ENCODE results near the gene DCDC1. TPM values are rescaled to one million over a fixed set of nuclear protein-coding genes. Genes with fewer than 3 reads are reported as not detected.

DCDC1 gene
- polyA plus RNA-seq, 3 donors = 0.03 TPM; not detected in 2

DNA sequence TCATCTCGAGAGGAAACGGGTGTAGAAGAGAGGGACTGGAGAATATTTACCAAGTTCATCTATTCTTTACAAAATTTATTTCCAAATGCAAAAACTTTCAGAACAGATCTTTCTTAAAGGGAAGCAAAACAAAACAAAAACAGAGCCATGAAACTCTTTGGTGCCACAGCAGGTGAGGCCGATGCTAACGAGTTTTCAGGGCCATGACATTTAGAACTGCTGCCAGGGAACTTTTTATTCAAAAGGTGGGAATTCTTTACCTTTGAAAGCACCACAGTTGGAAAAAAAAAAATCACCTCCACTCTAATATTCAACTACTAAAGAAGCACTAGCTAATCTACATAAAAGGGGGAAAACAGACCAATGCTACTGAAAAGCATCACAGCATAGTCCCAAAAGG, 230.1 kb downstream of the DCDC1 start:
- H3K79me2 ChIP-seq (ENCODE audit: insufficient read depth, low read length) = no peaks in the 10 kb centered on the region
- WGBS (ENCODE audit: insufficient coverage) = 83% methylated on average over 2 of the region's 4 CpGs
- Mint-ChIP-seq H3K4me3 (no peak overlapping the region), H3K9me3 (no peaks in the 10 kb centered on the region), H3K27me3 (ENCODE audit: low read depth in 3 of 3) (peaks cover 0 to 3% (median 0%) of the 10 kb centered on the region in 3 donors), H3K27ac (no peak overlapping the region), H3K4me1 (no peaks in the 10 kb centered on the region), H3K36me3 (no peaks in the 10 kb centered on the region)
- H3K9me3 ChIP-seq (replicated peaks in 1 of 2; ENCODE audit: control insufficient read depth in 1 of 2, insufficient read depth in 1 of 2, low read length in 2 of 2) = no peaks in the 10 kb centered on the region
- TF ChIP-seq, protein P1, sequence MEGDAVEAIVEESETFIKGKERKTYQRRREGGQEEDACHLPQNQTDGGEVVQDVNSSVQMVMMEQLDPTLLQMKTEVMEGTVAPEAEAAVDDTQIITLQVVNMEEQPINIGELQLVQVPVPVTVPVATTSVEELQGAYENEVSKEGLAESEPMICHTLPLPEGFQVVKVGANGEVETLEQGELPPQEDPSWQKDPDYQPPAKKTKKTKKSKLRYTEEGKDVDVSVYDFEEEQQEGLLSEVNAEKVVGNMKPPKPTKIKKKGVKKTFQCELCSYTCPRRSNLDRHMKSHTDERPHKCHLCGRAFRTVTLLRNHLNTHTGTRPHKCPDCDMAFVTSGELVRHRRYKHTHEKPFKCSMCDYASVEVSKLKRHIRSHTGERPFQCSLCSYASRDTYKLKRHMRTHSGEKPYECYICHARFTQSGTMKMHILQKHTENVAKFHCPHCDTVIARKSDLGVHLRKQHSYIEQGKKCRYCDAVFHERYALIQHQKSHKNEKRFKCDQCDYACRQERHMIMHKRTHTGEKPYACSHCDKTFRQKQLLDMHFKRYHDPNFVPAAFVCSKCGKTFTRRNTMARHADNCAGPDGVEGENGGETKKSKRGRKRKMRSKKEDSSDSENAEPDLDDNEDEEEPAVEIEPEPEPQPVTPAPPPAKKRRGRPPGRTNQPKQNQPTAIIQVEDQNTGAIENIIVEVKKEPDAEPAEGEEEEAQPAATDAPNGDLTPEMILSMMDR (IDR thresholded peaks at IDR 0.05) = no peak
- H3K4me1 ChIP-seq (ENCODE audit: control insufficient read depth in 1 of 2, insufficient read depth in 2 of 2, low read length in 2 of 2) = no peaks in the 10 kb centered on the region
- H3K27me3 ChIP-seq (ENCODE audit: control insufficient read depth in 2 of 2, insufficient read depth in 2 of 2, low read length in 2 of 2) = no peaks in the 10 kb centered on the region
- H3K9ac ChIP-seq (ENCODE audit: insufficient read depth, low read length, poor library complexity, severe bottlenecking) = no peak overlapping the region
- no peaks in the 10 kb centered on the region for H4K20me1 ChIP-seq (ENCODE audit: insufficient read depth, low read length)
- H3K4me3 ChIP-seq (replicated peaks in 1 of 3; ENCODE audit: low read depth in 2 of 3, low read length in 3 of 3) = no peak overlapping the region
- intact Hi-C loops (cut with micrococcal nuclease) = no loop called here
- no peak overlapping the region for H3K4me2 ChIP-seq (replicated peaks; ENCODE audit: extremely low read depth, low read length, poor library complexity, severe bottlenecking)
- DNase-seq = no peak
- no peak overlapping the region for H3K27ac ChIP-seq (ENCODE audit: low read depth in 1 of 2, low read length in 2 of 2)
- H2AFZ ChIP-seq (ENCODE audit: insufficient read depth, low read depth, low read length, poor library complexity, severe bottlenecking) = no peak overlapping the region
- H3K36me3 ChIP-seq (replicated peaks in 1 of 2; ENCODE audit: control insufficient read depth in 1 of 2, insufficient read depth in 2 of 2, low read length in 2 of 2) = no peaks in the 10 kb centered on the region

DNA sequence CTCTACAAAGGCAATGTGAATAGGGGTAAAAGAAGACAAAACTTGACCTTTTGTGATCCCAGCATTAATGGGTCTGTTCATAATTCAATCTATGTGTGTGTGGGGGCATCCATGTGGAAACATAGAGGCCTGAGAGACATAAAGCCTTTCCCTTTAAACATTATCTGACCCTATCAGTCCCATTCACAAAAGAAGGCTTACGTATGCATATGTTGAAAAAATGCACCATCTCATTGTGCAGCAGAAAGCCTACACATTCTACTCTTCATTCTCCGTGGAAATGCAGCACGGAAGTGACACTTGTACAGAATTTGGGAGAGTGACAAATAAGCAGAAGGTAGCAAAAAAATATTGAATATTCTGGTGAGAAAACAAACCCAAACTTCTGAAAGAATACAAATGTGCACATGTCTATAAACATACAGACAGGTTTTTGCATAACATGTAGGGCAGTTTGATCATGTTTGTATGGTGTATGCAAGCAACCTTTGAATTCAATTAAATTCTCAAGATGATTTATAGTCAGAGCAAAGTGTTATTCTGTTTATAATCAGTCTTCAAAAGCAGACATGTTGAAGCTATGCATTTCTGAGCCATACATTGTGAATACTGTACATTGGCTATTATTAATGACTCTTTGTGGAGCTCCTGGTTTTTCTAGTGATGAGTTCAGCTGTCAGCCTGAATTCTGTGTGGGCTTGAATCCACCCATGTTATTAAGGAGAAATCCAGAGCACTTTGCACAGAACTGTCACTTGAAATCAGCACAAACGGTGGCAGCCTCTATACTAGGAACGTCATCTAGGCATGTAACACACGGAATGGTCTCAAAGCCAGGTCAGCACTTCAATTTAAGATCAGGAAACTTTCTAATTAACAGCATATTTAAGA, 236.8 kb downstream of the DCDC1 start:
- Histone ChIP-seq H3K79me2 (ENCODE audit: insufficient read depth, low read length) (no peaks in the 10 kb centered on the region), H3K4me3 (replicated peaks in 1 of 3; ENCODE audit: low read depth in 2 of 3, low read length in 3 of 3) (no peak overlapping the region), H3K9ac (ENCODE audit: insufficient read depth, low read length, poor library complexity, severe bottlenecking) (no peak overlapping the region), H3K4me2 (replicated peaks; ENCODE audit: extremely low read depth, low read length, poor library complexity, severe bottlenecking) (no peak overlapping the region), H3K36me3 (replicated peaks in 1 of 2; ENCODE audit: control insufficient read depth in 1 of 2, insufficient read depth in 2 of 2, low read length in 2 of 2) (no peaks in the 10 kb centered on the region), H2AFZ (ENCODE audit: insufficient read depth, low read depth, low read length, poor library complexity, severe bottlenecking) (no peak overlapping the region), H4K20me1 (ENCODE audit: insufficient read depth, low read length) (no peaks in the 10 kb centered on the region), H3K27ac (ENCODE audit: low read depth in 1 of 2, low read length in 2 of 2) (no peak overlapping the region), H3K27me3 (ENCODE audit: control insufficient read depth in 2 of 2, insufficient read depth in 2 of 2, low read length in 2 of 2) (no peaks in the 10 kb centered on the region), H3K9me3 (replicated peaks in 1 of 2; ENCODE audit: control insufficient read depth in 1 of 2, insufficient read depth in 1 of 2, low read length in 2 of 2) (no peaks in the 10 kb centered on the region), H3K4me1 (ENCODE audit: control insufficient read depth in 1 of 2, insufficient read depth in 2 of 2, low read length in 2 of 2) (no peaks in the 10 kb centered on the region)
- TF ChIP-seq, protein P1 (IDR thresholded peaks at IDR 0.05) = no peak
- peaks cover 0 to 3% (median 2%) of the 10 kb centered on the region in 3 donors for H3K27me3 Mint-ChIP-seq (ENCODE audit: low read depth in 3 of 3)
- H3K4me3 Mint-ChIP-seq = no peak overlapping the region
- H3K36me3 Mint-ChIP-seq = no peaks in the 10 kb centered on the region
- H3K9me3 Mint-ChIP-seq = peaks cover 0 to 1% (median 0%) of the 10 kb centered on the region in 7 donors
- H3K27ac Mint-ChIP-seq = no peak overlapping the region
- DNase-seq = no peak
- intact Hi-C loops (cut with micrococcal nuclease) = no loop called here
- H3K4me1 Mint-ChIP-seq = no peaks in the 10 kb centered on the region
- 100% methylated on average over 1 of the region's 6 CpGs for WGBS (ENCODE audit: insufficient coverage)

Data from CD14-positive monocyte (primary cell).